ENCODE results near the gene SSNA1. TPM values are rescaled to one million over a fixed set of nuclear protein-coding genes. Genes with fewer than 3 reads are reported as not detected.
A peak's percentile ranks its signal among the peaks of the same experiment; 100 is the strongest.

Gene SSNA1
- total RNA-seq, 1 donor from 2014 or later, result 128 TPM

- peak; percentile 9 for DNase-seq
Observed at GRCh38 chr9:137168573-137168903, 19.9 kb upstream of the SSNA1 start.

- peak; percentile 56 for DNase-seq
Observed at GRCh38 chr9:137168904-137169856, 19.3 kb upstream of the SSNA1 start.

DNA sequence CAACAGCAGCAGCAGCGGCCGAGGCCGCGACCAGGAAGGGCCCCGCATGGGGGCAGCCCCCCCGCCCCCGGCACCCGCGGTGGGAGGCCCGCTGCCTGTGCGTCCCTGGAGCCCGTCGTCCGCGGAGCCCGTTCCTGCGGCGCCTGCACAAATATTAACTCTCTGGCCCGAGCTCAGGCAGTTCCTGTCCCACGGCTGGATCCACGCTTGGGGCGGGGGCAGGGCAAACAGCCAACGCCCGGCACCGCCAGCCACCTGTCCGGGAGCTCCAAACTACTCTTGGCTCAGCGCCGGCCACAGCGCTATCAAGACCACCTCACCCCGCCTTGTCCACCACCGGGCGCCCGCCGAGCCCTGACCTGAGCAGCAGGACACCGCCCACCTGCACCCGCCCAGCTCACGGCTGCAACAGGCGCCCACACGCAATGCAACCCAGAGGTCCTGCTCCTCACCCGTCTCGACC is 18.5 kb upstream of the SSNA1 start, which contains the start of gene LRRC26:
LRRC26 (minus strand) TSS at position 156 of the 463 bp plus-strand sequence; CDS start at position 48, 108 bp downstream.
- DNase-seq, result no peak

DNA sequence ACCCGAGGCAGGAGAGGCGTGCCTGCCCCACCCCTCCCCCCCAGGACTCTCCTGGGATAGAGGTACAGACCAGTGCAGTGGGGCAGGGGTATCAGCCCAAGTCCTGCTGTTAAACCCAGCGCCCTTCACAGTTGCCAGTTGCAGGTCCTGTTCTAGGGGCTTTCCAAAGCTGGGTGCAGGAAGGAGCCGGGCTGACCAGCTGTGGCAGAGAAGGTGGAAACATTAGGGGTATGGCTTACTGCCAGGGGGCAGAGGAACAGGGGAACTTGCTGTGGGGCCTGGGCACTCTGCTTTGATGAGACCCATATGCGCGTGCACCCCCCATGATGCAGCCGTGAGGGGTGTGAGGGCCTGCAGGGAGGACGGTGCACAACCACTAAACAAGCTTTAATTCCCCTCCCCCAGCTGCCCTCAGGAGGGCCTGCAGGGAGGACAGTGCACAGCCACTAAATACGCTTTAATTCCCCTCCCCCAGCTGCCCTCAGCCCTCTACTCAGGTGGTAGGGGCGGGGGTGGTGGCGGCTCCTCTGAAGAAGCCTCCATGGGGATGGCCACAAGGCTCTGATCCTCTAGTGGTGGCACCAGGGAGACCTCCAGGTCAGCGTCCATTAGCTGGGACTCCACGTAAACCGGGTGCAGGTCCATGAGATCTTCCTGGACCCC is 17.9 kb upstream of the SSNA1 start:
- DNase-seq, result no peak

DNA sequence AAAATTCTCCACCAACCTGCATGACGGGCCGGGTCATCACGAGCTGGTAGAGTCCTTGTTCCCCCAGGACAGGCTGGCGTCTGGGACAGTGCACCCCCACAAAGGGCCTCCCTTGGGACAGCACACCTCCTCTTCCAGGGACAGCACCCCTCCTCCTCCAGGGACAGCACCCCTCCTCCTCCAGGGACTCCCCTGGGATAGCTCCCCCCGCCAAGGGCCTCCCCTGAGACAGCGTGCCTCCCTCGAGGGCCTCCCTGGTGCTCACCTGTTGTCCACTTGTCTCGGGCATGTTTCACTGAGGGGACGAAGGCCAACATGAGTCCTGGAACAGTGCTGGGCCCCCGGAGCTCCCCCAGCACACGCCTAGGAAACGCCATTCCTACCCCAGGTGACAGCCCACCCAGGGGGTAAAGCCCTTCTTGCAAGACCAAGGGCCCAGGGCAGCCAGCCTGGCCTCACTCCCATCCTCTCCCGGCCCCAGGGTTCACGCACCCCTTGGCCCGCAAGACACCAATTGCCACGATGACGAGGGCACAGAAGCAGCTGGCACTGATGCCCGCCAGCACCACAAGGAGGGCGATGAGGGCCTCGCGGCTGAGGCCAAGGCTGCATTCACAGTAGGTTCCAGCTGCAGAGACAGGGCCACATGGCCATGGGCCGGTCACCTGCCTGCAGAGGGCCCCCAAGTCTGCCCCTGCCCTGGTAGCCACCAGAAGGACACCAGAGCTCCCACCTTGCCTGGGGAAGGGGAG is 17.2 kb upstream of the SSNA1 start:
- DNase-seq, result no peak

DNA sequence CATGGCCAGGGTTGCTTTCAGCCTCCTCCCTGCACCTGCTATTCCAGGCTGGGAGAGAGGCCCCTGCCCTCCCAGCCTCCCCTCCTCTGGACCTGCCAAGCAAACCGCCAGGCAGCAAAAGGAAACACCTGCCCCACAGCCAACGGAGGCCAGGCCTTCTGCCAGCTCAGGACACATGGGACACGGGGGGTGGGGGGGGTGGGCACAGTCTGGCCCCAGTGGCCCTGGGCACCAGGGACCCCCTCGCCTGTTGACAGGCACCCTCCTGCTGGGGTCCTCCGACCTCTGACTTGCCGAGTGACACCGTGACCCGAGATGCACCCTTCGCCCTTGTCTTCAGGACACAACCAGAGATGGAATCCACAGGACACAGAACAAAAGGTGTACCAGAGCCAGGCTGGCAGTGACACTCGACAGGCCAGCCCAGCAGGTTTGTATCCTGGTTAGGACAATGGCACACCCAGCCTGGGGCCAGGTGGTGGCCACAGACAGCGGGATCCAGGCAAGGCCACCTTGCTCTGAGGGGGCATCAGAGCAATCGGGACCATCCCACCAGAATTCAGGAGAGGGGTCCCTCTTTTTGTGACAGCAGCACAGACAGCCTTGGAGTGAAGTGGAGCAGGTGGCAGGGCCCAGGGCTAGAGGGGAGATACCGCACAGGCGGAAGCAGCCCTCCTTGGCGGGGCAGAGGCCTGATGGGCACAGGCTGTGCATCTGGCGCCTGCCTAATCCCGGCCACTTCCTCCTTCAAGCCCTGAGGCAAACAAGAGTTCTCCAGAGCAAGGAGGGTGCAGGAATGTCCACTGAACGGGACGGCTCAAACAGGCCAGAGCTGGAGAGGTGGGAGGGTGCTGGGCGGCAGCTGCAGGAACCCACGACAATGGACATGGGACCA is 15.3 kb upstream of the SSNA1 start:
- peak; percentile 12 for DNase-seq

DNA sequence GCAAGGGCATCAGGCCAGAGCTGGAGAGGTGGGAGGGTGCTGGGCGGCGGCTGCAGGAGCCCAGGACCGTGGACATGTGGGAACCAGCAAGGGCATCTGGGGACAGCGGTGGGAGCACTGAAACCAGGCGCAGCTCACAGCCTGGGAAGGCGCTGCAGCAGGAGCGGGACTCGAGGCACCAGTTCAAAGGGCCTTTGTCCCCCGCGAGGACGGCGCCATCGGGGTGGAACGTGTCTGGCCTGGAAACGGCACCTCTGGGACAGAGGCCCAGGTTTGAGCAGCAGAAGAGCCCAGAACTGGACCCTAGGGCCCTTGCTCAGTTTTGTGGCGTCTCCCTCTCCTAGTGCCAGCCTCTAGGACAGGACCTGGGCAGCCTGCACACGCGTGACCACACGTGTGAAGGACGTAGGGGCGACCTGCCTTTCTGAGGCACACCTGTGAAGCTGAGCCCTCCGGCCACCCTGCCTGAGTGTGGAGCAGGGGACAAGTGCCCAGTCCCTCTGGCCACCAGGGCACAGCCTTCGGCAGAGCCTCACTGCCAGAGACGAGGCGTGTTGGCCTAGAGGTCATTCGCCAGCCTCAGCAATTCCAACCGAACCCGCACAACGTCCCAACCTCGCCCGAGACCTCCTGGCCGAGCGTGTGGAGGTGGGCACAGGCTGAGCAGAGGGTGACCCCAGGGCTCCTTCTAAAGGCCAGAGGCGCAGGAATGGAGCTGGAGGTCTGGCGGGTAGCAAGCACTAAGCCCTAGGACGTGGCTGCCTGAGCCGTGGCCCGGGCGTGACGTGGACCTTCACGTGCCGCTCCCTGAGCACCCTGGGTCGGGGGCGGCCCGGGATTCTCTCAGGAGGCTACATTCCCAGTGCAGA is 14.4 kb upstream of the SSNA1 start:
- no peak for DNase-seq

GRCh38 chr9:137174722-137175293 is 13.7 kb upstream of the SSNA1 start:
- no peak for DNase-seq

GRCh38 chr9:137175345-137175961 is 13.0 kb upstream of the SSNA1 start:
- DNase-seq, result peak; percentile 13

GRCh38 chr9:137176302-137177182 is 11.9 kb upstream of the SSNA1 start:
- DNase-seq, result peak; percentile 70

GRCh38 chr9:137178201-137178938 is 10.1 kb upstream of the SSNA1 start:
- DNase-seq, result no peak

DNA sequence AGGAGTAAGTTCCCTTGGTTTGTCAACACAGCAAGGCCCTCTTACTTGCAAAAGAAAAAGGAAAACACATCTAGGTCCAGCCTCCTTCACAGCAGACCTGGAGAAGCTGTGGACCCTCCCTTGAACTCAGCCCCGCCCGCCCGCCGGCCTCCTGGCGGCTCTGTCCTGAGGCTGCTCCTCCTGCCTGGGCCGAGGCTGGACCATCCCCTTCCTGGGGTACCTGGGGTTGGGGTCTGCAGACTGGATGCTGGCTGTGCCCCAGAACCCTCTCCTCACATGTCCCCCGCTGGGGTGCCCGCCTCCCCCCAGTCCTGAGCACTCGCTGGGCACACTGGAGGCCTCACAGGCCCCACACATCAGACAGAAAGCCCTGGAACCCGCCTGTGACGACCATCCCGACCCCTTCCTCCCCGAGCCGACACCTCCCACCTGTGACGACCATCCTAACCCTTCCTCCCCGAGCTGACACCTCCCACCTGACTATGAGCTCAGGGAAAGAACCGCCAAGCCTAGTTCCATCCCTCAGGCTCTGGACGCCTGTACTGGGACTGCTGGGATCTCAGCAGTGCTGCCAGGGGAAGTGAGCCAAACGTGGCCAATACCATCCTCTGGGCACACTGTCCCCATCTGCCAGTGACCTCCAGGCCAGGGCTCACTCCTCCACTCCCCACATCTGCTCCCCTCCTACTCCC is 9.4 kb upstream of the SSNA1 start:
- no peak for DNase-seq

- DNase-seq, result no peak
Observed at GRCh38 chr9:137179761-137180160, 8.7 kb upstream of the SSNA1 start.

DNA sequence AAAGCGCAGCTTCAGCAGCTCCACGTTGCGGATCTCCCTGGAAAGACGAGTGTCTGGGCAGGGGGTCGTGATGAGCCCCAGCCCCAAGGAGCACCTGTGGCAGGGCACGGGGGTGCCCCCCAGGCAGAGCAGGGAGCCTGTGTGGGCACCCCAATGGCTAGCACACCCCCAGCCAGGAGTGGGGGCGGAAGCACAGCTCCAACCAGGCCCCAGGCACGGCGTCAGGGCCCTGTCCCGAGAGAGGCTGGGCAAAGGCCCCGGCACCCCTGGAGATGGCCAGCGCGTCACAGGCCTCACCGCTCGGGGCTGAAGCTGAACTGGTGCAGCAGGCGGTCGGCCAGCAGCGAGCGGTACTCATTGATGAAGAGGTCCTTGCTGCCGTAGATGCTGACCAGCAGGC is 8.0 kb upstream of the SSNA1 start:
- DNase-seq, result no peak

- no peak for DNase-seq
Observed at GRCh38 chr9:137181680-137182079, 6.8 kb upstream of the SSNA1 start.

GRCh38 chr9:137182836-137183235 is 5.6 kb upstream of the SSNA1 start:
- no peak for DNase-seq

DNA sequence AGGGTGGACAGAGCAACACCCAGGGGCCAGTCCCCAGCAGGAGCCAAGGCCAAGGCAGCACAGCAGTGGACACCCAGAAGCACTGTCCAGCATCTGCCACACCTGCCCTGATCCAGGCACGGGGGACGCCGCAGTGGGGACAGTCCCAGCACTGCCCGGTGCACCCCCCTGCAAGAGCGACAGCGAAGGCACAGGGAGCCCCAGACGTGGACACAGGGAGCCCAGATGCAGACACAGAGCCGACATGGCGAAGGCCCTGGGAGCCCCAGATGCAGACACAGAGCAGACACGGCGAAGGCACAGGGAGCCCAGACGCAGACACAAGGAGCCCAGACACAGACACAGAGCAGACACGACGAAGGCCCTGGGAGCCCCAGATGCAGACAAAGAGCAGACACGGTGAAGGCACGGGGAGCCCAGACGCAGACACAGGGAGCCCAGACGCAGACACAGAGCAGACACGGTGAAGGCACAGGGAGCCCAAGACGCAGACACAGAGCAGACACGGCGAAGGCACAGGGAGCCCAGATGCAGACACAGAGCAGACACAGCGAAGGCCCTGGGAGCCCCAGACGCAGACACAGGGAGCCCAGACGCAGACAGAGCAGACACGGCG is 4.4 kb upstream of the SSNA1 start:
- no peak for DNase-seq
